ENCODE data around the gene CIP2A.

The CIP2A gene

DNA sequence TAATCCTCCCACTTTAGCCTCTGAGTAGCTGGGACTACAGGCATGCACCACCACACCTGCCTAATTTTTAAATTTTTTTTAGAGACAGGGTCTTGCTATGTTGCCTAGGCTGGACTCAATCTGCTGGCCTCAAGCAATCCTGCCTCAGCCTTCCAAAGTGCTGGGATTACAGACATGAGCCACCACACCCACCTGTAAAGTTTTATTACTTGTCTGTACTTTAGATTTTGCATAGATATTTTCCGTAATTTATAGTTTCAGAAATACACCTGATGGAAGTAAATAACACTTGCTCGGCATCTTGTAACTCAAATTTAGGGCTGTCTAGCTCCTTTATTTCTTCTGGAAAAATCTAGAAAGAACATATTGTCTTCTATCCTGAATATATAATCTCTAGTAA is 6.1 kb upstream of the CIP2A start:
- ATAC-seq, result no peak
- H3K27me3 Mint-ChIP-seq, result no peaks in the 10 kb centered on the region
- H3K36me3 Mint-ChIP-seq (ENCODE audit: low read depth), result no peaks in the 10 kb centered on the region
- peaks cover 33% of the 10 kb centered on the region for H3K4me1 Mint-ChIP-seq
- H3K9me3 Mint-ChIP-seq, result no peaks in the 10 kb centered on the region
- no peak overlapping the region for H3K27ac Mint-ChIP-seq
- no peak overlapping the region for H3K4me3 Mint-ChIP-seq
- no peak for DNase-seq

DNA sequence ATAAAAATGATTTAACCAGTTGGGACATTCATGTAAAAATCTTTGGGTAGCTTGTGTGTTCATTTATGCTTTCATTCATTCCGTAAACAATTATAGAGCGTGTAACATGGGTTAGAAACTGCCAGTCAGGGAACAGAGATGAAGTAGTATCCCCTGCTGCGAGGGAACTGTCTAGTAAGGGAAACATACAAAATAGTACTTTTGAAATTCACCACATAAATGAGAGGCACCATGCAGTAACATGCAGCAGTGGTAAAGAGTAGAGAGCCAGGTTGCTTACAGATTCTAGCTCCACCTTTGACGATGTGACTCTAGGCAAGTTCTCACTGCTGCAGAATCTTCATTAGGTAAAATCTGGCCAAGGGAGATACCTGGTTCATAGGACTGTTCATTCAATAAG is 1.2 kb upstream of the CIP2A start:
- H3K27me3 Mint-ChIP-seq, result no peaks in the 10 kb centered on the region
- no peak for DNase-seq
- peak overlapping the region; percentile 98 for H3K4me3 Mint-ChIP-seq
- peaks cover 15% of the 10 kb centered on the region for H3K36me3 Mint-ChIP-seq (ENCODE audit: low read depth)
- no peaks in the 10 kb centered on the region for H3K9me3 Mint-ChIP-seq
- peaks cover 43% of the 10 kb centered on the region for H3K4me1 Mint-ChIP-seq
- H3K27ac Mint-ChIP-seq, result peak overlapping the region; percentile 98
- ATAC-seq, result no peak

DNA sequence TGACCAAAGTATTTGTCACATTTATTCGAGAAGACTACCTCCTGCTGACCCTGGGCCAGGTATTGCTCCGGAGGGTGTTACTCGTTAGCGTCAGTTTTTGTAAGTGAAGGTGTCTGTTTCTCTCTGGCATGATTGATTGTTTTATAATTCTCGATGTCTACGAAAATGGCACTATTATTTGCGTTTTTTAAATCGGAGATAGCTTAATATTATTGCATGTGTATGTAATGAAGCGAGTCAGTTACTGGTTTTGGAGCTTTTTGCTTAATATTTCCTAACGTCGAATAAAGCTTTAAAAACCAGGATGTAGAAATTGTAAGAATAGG is 723 bp upstream of the CIP2A start:
- Mint-ChIP-seq H3K4me1 (peaks cover 43% of the 10 kb centered on the region), H3K27ac (peak overlapping the region; percentile 98), H3K9me3 (no peaks in the 10 kb centered on the region), H3K36me3 (ENCODE audit: low read depth) (peaks cover 18% of the 10 kb centered on the region), H3K4me3 (peak overlapping the region; percentile 98), H3K27me3 (no peaks in the 10 kb centered on the region)
- no peak for DNase-seq
- ATAC-seq, result no peak

DNA sequence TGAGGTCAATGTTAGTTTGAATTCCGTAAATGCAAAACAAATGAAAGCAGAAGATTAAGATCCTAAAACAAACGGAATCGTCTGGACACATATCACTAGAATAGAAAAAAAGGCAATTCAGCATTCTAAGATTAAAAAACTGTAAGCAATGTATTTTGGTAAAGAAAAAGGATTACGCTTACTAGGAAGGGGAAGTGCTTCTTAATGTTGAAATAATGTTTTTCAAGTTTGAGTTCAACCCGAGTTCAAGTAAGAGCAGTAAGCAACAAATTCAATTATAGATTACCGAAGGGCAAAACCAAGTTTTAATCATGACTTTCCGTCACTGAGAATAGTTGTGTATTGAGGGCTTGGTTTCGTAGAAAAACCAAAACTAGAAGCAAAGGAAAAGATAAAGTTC is 637 bp downstream of the CIP2A start:
- no peak for ATAC-seq
- H3K4me1 Mint-ChIP-seq, result peaks cover 43% of the 10 kb centered on the region
- H3K36me3 Mint-ChIP-seq (ENCODE audit: low read depth), result peaks cover 27% of the 10 kb centered on the region
- no peak for DNase-seq
- H3K27ac Mint-ChIP-seq, result peak overlapping the region; percentile 98
- no peaks in the 10 kb centered on the region for H3K27me3 Mint-ChIP-seq
- H3K9me3 Mint-ChIP-seq, result no peaks in the 10 kb centered on the region
- H3K4me3 Mint-ChIP-seq, result peak overlapping the region; percentile 98

DNA sequence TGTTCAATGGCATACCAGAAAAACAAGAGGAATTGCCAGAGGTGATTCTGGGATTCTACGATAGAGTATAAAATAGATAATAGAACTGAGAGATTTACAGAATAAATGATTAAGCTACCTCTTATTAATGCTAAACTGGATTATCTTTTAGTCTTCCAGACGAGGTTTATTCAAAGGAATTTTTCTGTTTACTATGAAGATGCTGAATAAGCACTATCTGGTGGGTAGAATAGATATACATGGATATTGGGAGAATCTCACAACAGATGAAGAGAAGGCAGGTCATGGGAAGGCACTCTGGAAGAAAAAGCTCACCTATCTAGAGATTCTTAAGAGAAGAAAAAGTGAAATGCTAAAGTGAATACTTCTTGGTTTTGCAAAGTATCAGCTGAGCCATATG is 11.2 kb downstream of the CIP2A start:
- H3K4me3 Mint-ChIP-seq, result no peak overlapping the region
- H3K36me3 Mint-ChIP-seq (ENCODE audit: low read depth), result peaks cover 56% of the 10 kb centered on the region
- no peak for DNase-seq
- no peaks in the 10 kb centered on the region for H3K27me3 Mint-ChIP-seq
- H3K4me1 Mint-ChIP-seq, result peaks cover 7% of the 10 kb centered on the region
- H3K9me3 Mint-ChIP-seq, result peaks cover 10% of the 10 kb centered on the region
- H3K27ac Mint-ChIP-seq, result no peak overlapping the region
- no peak for ATAC-seq

DNA sequence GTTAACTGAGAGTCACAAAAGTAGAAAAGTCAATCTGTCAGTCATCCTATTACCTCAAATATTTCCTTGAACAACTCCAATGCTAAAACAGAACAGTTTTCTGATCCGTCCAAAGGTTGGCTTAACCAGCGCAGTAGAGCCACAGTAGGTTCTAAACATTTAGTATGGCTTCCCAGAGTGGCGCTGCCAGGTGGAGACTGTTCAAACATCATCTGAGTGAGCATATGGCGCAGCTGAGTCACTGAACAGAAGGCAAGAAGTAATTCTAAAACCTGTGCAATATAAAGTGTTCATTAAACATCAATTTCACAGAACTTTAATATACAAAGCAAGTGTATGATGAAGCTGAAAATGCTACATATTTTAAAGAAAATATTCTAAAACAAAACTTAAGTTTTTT is 19.9 kb downstream of the CIP2A start:
- Mint-ChIP-seq H3K27me3 (no peaks in the 10 kb centered on the region), H3K36me3 (ENCODE audit: low read depth) (peaks cover 48% of the 10 kb centered on the region), H3K4me3 (no peak overlapping the region), H3K27ac (no peak overlapping the region), H3K4me1 (no peaks in the 10 kb centered on the region), H3K9me3 (peaks cover 10% of the 10 kb centered on the region)
- DNase-seq, result no peak
- ATAC-seq, result no peak

DNA sequence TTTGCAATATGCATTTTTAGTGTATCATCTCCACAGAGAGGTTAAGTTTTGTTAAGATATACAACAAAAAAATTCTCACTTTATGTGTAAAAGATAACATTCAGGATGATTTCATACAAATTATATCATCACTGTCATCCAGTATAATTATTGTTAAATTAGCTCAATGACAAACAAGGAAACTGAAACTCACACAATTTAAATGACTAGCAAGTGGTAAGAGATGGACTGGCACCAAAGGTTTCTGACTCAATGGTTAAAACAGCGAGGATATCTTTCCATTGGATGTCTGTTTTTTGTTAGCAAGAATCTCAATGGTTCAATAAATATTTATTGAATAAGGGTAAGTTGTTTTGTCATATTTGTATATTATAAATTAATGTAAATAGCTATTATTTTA is 22.6 kb downstream of the CIP2A start:
- peaks cover 37% of the 10 kb centered on the region for H3K36me3 Mint-ChIP-seq (ENCODE audit: low read depth)
- no peaks in the 10 kb centered on the region for H3K9me3 Mint-ChIP-seq
- DNase-seq, result no peak
- H3K4me3 Mint-ChIP-seq, result no peak overlapping the region
- H3K4me1 Mint-ChIP-seq, result no peaks in the 10 kb centered on the region
- ATAC-seq, result no peak
- no peak overlapping the region for H3K27ac Mint-ChIP-seq
- no peaks in the 10 kb centered on the region for H3K27me3 Mint-ChIP-seq

DNA sequence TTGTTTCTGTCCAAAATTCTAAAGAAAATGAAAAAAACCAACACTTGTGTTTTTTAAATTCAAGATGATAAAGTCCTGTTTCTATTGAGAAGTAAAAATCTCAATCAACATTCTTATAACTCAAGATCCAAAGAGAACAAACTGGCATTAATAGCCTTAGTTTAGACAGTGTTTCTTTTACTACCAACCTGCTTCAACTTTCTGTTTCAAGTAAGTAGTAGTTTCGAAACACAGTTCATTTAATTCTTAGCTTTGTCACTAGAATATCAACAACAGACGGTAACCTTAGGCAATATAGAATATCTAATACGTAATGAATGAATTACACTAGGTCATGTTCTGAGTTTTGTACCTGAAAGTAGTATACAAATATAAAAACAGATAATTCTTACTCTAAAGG is 23.7 kb downstream of the CIP2A start:
- peaks cover 45% of the 10 kb centered on the region for H3K36me3 Mint-ChIP-seq (ENCODE audit: low read depth)
- H3K9me3 Mint-ChIP-seq, result no peaks in the 10 kb centered on the region
- no peaks in the 10 kb centered on the region for H3K27me3 Mint-ChIP-seq
- H3K4me1 Mint-ChIP-seq, result no peaks in the 10 kb centered on the region
- no peak overlapping the region for H3K4me3 Mint-ChIP-seq
- DNase-seq (no peak), ATAC-seq (no peak)
- no peak overlapping the region for H3K27ac Mint-ChIP-seq

DNA sequence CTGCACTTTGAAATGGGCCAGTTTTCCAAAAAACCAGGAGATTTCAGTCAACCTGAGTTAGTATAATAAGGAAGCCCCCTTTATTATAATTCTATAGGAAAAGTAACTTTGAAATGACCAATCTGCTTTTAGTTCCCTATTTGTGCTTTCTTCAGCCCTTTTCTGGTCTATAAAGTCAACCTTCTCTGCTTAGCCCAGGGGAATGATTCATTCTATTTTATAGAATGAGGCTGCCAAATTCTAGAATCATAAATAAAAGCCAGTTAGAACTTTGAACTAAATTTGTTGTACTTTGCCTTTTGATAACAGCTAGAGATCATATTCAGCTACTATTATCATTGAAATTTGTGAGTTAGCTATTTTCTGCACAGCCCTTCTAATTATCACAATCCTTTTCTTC is 24.7 kb downstream of the CIP2A start:
- Mint-ChIP-seq H3K4me3 (no peak overlapping the region), H3K27ac (no peak overlapping the region), H3K36me3 (ENCODE audit: low read depth) (peaks cover 42% of the 10 kb centered on the region), H3K9me3 (no peaks in the 10 kb centered on the region), H3K4me1 (no peaks in the 10 kb centered on the region), H3K27me3 (no peaks in the 10 kb centered on the region)
- DNase-seq, result no peak
- ATAC-seq, result no peak

DNA sequence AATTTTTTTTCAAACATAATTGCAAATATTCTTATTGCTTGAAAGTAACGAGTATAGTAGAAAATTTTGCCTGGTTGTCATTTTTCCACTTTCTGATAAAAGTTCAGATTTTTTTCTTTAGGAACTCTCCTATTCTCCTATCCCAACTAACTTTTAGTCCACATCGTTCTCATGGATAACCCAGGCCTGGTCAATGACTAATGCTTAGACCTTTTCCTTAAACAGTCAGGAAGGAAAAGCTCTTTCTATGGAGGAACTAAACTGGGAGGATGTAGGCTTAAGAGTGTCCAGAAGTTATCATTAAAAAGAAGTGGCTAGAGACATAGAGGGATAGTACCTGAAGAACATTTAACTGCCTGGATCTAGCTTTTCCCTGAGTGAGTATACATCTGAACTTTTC is 26.7 kb downstream of the CIP2A start:
- H3K36me3 Mint-ChIP-seq (ENCODE audit: low read depth), result peaks cover 44% of the 10 kb centered on the region
- no peaks in the 10 kb centered on the region for H3K9me3 Mint-ChIP-seq
- DNase-seq, result no peak
- H3K4me1 Mint-ChIP-seq, result no peaks in the 10 kb centered on the region
- H3K27ac Mint-ChIP-seq, result no peak overlapping the region
- H3K4me3 Mint-ChIP-seq, result no peak overlapping the region
- ATAC-seq, result no peak
- H3K27me3 Mint-ChIP-seq, result no peaks in the 10 kb centered on the region

DNA sequence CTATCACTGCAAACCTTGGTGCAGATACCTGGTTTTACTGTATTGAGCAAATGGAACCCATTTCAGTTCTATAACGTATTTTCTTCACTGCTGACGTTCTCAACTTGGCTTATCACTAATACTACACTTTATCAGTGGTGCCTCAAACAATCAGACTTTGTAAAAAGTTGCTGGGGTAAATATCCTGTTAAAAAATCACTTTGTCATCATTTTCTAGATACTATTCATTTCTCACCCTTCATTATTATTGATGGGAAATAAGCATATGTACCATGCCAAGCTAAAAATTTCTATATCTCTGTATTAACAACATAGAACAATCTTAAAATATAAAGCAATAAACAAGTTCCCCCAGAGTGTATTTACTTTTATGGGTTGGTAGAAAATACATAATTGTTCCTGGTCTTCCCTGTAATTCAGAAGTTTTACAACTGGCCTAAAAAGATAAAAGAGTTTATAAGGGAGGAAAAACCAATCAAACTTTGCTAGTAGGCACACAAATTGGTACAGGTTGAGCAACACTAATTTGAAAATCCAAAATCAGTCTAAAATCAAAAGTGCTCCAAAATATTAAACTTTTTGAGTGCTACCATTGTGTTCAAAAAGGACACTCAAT is 33.2 kb downstream of the CIP2A start:
- no peaks in the 10 kb centered on the region for H3K4me1 Mint-ChIP-seq
- no peak overlapping the region for H3K4me3 Mint-ChIP-seq
- peaks cover 54% of the 10 kb centered on the region for H3K36me3 Mint-ChIP-seq (ENCODE audit: low read depth)
- no peak for ATAC-seq
- H3K9me3 Mint-ChIP-seq, result no peaks in the 10 kb centered on the region
- DNase-seq, result no peak
- no peaks in the 10 kb centered on the region for H3K27me3 Mint-ChIP-seq
- no peak overlapping the region for H3K27ac Mint-ChIP-seq

DNA sequence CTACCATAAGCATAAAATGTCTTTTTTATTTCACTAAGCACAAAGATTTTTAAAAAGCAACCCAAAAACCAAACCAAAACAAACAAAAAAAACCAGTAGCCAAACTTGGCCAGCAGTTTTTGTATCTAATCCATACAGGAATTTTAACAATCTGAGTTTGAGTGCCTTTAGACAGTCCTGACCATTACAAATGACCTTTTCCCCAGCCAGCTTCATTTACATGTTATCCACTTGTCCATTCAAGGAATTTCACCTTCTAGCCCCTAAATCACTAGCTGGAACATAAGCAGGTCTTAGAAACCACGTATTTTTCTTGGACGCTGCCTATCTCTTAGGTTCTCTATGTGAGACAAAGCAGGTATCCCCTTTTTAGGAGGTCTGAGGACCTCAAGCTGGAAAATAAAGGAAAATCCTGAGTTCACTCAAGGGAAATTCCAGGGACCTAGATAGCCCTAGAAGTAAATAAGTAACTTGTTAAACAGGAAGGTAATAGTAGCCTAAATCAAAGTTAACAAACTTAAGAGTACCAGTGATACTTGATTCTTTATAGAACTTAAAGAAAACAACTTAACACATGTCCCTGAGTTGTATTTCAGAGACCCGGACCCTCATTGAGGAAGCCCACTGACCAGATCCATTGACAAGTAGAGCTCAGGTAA is 34.2 kb downstream of the CIP2A start:
- no peaks in the 10 kb centered on the region for H3K4me1 Mint-ChIP-seq
- DNase-seq, result no peak
- no peak overlapping the region for H3K4me3 Mint-ChIP-seq
- no peak for ATAC-seq
- H3K27me3 Mint-ChIP-seq, result no peaks in the 10 kb centered on the region
- H3K9me3 Mint-ChIP-seq, result no peaks in the 10 kb centered on the region
- H3K27ac Mint-ChIP-seq, result no peak overlapping the region
- peaks cover 48% of the 10 kb centered on the region for H3K36me3 Mint-ChIP-seq (ENCODE audit: low read depth)

DNA sequence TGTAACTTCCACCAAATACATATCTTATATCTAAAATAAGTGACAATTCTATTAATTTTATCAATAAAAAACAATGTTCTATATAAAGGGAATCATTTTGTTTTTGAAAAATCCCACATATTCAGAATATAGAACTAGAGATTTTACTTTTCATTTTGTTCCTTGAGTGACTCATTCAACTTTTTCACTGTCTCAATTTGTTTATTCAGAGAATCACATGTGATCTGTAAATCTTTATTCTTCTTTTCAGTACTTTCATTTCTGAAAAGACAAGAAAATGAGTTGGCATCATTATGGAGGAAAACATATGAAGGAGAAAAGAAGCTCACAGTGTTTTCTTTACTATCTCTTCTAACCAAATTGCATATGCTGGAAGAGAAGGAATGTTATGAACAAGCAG is 35.0 kb downstream of the CIP2A start:
- Mint-ChIP-seq H3K4me3 (no peak overlapping the region), H3K27me3 (no peaks in the 10 kb centered on the region), H3K4me1 (no peaks in the 10 kb centered on the region), H3K27ac (no peak overlapping the region), H3K9me3 (no peaks in the 10 kb centered on the region), H3K36me3 (ENCODE audit: low read depth) (peaks cover 47% of the 10 kb centered on the region)
- ATAC-seq (no peak), DNase-seq (no peak)

DNA sequence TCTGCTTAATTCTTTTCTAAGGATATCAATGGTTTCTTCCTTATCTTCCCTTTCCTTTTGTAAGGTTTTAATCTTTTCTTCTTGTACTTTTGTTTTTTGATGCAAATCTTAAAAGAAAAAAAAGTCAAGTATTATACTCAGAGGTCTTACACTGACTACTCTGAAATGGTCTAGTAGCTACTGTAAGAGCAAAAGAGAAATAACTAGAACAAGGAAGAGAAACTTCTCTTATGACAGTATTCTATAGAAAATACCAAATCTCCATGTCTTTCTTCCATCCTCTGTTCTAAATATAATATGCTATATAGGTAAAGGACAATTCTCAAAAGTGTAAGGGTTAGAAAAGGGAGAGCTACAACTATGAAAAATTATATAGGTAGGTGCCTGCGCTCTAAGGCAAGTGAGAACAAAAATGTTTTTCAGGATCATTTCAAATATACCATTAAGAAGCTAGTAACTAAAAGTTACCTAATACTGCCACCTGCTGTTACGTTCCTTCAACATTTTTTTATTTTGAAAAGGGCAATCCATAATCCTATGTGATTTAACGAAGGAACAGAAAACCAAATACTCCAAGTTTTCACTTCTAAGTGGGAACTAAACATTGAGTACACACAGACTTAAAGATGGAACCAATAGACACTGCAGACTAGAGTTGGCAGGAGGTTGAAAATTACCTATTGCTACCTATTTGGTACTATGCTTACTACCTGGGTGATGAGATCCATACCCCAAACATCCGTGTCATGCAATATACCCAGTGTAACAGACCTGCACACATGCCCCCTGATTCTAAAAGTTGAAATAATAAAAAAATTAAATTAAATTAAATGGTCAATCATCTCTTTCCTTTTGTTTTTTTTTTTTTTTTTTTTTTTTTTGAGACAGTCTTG is 36.7 kb downstream of the CIP2A start:
- no peaks in the 10 kb centered on the region for H3K9me3 Mint-ChIP-seq
- H3K27ac Mint-ChIP-seq, result no peak overlapping the region
- H3K4me3 Mint-ChIP-seq, result no peak overlapping the region
- no peaks in the 10 kb centered on the region for H3K27me3 Mint-ChIP-seq
- H3K36me3 Mint-ChIP-seq (ENCODE audit: low read depth), result peaks cover 43% of the 10 kb centered on the region
- no peaks in the 10 kb centered on the region for H3K4me1 Mint-ChIP-seq
- no peak for ATAC-seq
- DNase-seq, result no peak

DNA sequence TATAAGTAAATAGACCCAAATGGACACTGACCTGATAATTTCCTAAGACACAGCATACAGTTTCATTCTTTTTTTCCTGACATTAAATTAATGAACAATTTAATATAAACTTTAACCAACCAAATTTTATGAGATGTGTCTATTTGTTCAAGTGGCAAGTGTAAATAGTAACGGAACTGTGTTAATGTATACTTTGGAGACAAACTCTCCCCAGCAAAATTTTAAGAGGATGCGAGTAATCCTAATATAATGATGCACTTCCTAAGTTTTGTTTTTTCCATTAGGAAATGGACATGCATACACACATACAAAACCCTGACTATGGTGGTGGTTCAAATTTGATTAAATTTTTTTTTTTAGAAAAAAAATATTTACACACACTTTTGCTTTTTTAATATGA is 40.4 kb downstream of the CIP2A start:
- Mint-ChIP-seq H3K36me3 (ENCODE audit: low read depth) (peaks cover 48% of the 10 kb centered on the region), H3K9me3 (no peaks in the 10 kb centered on the region), H3K27me3 (no peaks in the 10 kb centered on the region), H3K27ac (no peak overlapping the region), H3K4me1 (peaks cover 6% of the 10 kb centered on the region), H3K4me3 (no peak overlapping the region)
- ATAC-seq (no peak), DNase-seq (no peak)

All from activated naive CD8-positive, alpha-beta T cell treated with anti-CD3 and anti-CD28 coated beads, Interleukin-2, amount 50 U/mL, for 24 hours (primary cell).